Astrocyte of the cerebellum (primary cell): Measurements from ENCODE around the gene CCDC178.

Source experiments
- DNase-seq: peaks from one replicate; pipeline ENCODE4 v3.0.0-alpha.2; 2011; ENCODE audit warnings: low read depth
- H3K4me3 ChIP-seq: 2 replicates; pipeline ENCODE4 v1.5.1; 2011; ENCODE audit warnings: mild to moderate bottlenecking, low read depth, low read length, moderate library complexity
- in situ Hi-C: cut with HindIII; loops from 2 replicates; pipeline ENCODE4 v1.10.0; 2017; ENCODE audit warnings: low sequenced_read_pairs
- TF ChIP-seq, protein P1 (sequence below): IDR thresholded peaks from 2 replicates; pipeline ENCODE4 v1.5.1; 2012; ENCODE audit warnings: low read length, low read depth, moderate library complexity, mild to moderate bottlenecking; ENCODE audit errors: missing control alignments

The CCDC178 gene

GRCh38 chr18:33113416-33113815 is 327.1 kb downstream of the CCDC178 start:
- no peak overlapping the region for H3K4me3 ChIP-seq
- in situ Hi-C loops = no loop called here
- no peak for DNase-seq
- TF ChIP-seq, protein P1, sequence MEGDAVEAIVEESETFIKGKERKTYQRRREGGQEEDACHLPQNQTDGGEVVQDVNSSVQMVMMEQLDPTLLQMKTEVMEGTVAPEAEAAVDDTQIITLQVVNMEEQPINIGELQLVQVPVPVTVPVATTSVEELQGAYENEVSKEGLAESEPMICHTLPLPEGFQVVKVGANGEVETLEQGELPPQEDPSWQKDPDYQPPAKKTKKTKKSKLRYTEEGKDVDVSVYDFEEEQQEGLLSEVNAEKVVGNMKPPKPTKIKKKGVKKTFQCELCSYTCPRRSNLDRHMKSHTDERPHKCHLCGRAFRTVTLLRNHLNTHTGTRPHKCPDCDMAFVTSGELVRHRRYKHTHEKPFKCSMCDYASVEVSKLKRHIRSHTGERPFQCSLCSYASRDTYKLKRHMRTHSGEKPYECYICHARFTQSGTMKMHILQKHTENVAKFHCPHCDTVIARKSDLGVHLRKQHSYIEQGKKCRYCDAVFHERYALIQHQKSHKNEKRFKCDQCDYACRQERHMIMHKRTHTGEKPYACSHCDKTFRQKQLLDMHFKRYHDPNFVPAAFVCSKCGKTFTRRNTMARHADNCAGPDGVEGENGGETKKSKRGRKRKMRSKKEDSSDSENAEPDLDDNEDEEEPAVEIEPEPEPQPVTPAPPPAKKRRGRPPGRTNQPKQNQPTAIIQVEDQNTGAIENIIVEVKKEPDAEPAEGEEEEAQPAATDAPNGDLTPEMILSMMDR = no peak

GRCh38 chr18:33107511-33107910 is 333.0 kb downstream of the CCDC178 start:
- no peak for DNase-seq
- TF ChIP-seq, protein P1 = no peak
- in situ Hi-C loops = no loop called here
- H3K4me3 ChIP-seq = no peak overlapping the region

- no peak for DNase-seq
- TF ChIP-seq, protein P1 = no peak
- no peak overlapping the region for H3K4me3 ChIP-seq
- in situ Hi-C loops = no loop called here
Measured at GRCh38 chr18:33101316-33101715, 339.2 kb downstream of the CCDC178 start.

GRCh38 chr18:33099626-33100025 is 340.9 kb downstream of the CCDC178 start:
- no peak for DNase-seq
- H3K4me3 ChIP-seq = no peak overlapping the region

DNA sequence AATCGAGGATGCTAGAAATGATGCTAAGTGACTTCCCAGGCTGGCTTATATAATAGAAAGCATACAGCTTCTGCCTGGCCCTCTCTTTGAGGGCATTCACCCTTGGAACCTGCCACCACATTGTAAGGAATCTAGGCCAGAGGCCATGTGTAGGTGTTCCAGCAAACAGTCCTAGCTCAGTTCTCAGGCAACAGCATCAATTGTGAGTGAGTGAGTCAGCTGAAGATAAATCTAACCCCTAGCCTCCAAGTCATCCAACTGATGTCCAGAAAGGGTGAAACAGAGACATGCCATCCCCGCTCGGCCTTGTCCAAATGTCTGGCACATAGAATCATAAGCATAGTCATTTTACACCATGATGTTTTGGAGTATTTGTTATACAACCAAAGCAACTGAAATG is 343.4 kb downstream of the CCDC178 start:
- in situ Hi-C loops = no loop called here
- no peak for DNase-seq
- no peak overlapping the region for H3K4me3 ChIP-seq
- TF ChIP-seq, protein P1 = no peak

More at GRCh38 chr18:33099626-33100025, 340.9 kb downstream of the CCDC178 start:
- in situ Hi-C loops = no loop called here
- TF ChIP-seq, protein P1 = no peak

GRCh38 chr18:33090461-33090860 is 350.1 kb downstream of the CCDC178 start:
- in situ Hi-C loops = no loop called here
- H3K4me3 ChIP-seq = no peak overlapping the region
- TF ChIP-seq, protein P1 = no peak
- DNase-seq = no peak

DNA sequence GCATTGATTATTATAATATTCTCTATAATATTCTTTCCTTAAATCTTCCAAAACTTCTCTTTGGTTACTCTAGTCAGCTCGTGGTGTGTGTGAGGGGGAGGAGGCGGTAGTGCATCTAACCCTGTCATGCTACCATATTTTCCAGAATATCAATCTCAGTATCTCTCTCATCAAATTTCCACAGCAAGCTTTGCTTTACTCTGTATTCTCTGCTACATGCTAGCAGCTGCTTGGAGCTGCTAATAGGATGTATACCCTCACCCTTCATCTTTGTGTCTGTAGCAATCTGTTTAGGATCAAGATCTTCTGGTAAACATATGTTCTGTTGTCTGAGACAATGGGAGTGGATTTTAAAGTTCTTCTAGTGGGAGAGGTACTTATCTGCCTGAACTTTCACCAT is 363.9 kb downstream of the CCDC178 start:
- in situ Hi-C loops = no loop called here
- no peak for DNase-seq
- no peak overlapping the region for H3K4me3 ChIP-seq
- TF ChIP-seq, protein P1 = no peak
